Activated B cell treated with CpG ODN at 0.5 μM for 24 hours (primary cell): ENCODE data around the gene FMC1. TPM values are rescaled to one million over a fixed set of nuclear protein-coding genes. Genes with fewer than 3 reads are reported as not detected.

Source experiments
- ATAC-seq: fragments of 200-7000 bp; cut with Tn5 transposase; one replicate; pipeline ENCODE4 v1.10.0; 2021; ENCODE audit warnings: low read depth, mild to moderate bottlenecking, moderate library complexity
- CTCF ChIA-PET: fragments of 350-600 bp; sonication (Branson Sonifier 250); formaldehyde crosslinking; loops from one replicate; lab custom pipeline; 2021; ENCODE audit warnings: antibody characterized with exemption; lab: Charles Lee
- POLR2A ChIA-PET: fragments of 350-600 bp; sonication (Branson Sonifier 250); formaldehyde crosslinking; loops from one replicate; lab custom pipeline; 2021; ENCODE audit warnings: antibody characterized with exemption; lab: Charles Lee
- DNase-seq: peaks from one replicate; pipeline ENCODE4 v3.0.0; 2022
- H3K27ac Mint-ChIP-seq: one replicate; pipeline ENCODE4 v1.8.0; 2020; ENCODE audit warnings: mixed read lengths
- H3K27me3 Mint-ChIP-seq: one replicate; pipeline ENCODE4 v1.8.0; 2021; ENCODE audit warnings: mixed read lengths
- H3K36me3 Mint-ChIP-seq: one replicate; pipeline ENCODE4 v1.8.0; 2021; ENCODE audit warnings: low read depth, mixed read lengths
- H3K4me1 Mint-ChIP-seq: one replicate; pipeline ENCODE4 v1.8.0; 2021; ENCODE audit warnings: mixed read lengths
- H3K4me3 Mint-ChIP-seq: one replicate; pipeline ENCODE4 v1.8.0; 2020; ENCODE audit warnings: mild to moderate bottlenecking, mixed read lengths
- H3K9me3 Mint-ChIP-seq: one replicate; pipeline ENCODE4 v1.8.0; 2020; ENCODE audit warnings: mixed read lengths
- intact Hi-C: fragments of 100-400 bp; cut with micrococcal nuclease; formaldehyde crosslinking; loops from one replicate; pipeline ENCODE4 v1.15.1; 2024
- total RNA-seq: library from RNA; stranded (reverse); gene quantifications from 2 replicates; pipeline ENCODE4 v1.2.3, GENCODE V29; 2022
- TF ChIP-seq, protein P1 (sequence below): fragments of 200-600 bp; IDR thresholded peaks from one replicate; pipeline ENCODE4 v1.8.0; 2022; ENCODE audit warnings: antibody characterized with exemption, mild to moderate bottlenecking

Gene FMC1, protein sequence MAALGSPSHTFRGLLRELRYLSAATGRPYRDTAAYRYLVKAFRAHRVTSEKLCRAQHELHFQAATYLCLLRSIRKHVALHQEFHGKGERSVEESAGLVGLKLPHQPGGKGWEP
- 8.6 and 11.8 TPM in 2 replicates for total RNA-seq

GRCh38 chr7:139341058-139341775 lies at the start of gene FMC1:
FMC1 (plus strand) TSS chr7:139341337; CDS start chr7:139341385, 48 bp downstream.
- ChIA-PET CTCF (interaction anchor here (1.3 kb wide), 1 partner anchor 19 kb away, joined by 5 read pairs; the partner anchor contains the start of gene LUC7L2), POLR2A (interaction anchor here (0.6 to 5.9 kb wide), 5 partner anchors 13 to 247 kb away, joined by 3 to 99 read pairs (median 7); partner anchors contain the start of gene LUC7L2)
- peak; percentile 74 for DNase-seq
- TF ChIP-seq, protein P1, sequence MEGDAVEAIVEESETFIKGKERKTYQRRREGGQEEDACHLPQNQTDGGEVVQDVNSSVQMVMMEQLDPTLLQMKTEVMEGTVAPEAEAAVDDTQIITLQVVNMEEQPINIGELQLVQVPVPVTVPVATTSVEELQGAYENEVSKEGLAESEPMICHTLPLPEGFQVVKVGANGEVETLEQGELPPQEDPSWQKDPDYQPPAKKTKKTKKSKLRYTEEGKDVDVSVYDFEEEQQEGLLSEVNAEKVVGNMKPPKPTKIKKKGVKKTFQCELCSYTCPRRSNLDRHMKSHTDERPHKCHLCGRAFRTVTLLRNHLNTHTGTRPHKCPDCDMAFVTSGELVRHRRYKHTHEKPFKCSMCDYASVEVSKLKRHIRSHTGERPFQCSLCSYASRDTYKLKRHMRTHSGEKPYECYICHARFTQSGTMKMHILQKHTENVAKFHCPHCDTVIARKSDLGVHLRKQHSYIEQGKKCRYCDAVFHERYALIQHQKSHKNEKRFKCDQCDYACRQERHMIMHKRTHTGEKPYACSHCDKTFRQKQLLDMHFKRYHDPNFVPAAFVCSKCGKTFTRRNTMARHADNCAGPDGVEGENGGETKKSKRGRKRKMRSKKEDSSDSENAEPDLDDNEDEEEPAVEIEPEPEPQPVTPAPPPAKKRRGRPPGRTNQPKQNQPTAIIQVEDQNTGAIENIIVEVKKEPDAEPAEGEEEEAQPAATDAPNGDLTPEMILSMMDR, result no peak
- H3K9me3 Mint-ChIP-seq, result peaks cover 5% of the 10 kb centered on the region
- H3K27me3 Mint-ChIP-seq, result peaks cover 8% of the 10 kb centered on the region
- H3K27ac Mint-ChIP-seq, result peak within 1 kb of the TSS; percentile 100
- intact Hi-C loops, result loop anchor here (2.0 to 5.0 kb wide), 4 partner anchors 1056 to 1674 kb away; partner anchors contain the start of genes CREB3L2, MRPS33, NDUFB2 and SLC37A3
- peak; percentile 61 for ATAC-seq
- H3K36me3 Mint-ChIP-seq, result peaks cover 23% of the 10 kb centered on the region
- peak within 1 kb of the TSS; percentile 96 for H3K4me3 Mint-ChIP-seq
- peaks cover 44% of the 10 kb centered on the region for H3K4me1 Mint-ChIP-seq

DNA sequence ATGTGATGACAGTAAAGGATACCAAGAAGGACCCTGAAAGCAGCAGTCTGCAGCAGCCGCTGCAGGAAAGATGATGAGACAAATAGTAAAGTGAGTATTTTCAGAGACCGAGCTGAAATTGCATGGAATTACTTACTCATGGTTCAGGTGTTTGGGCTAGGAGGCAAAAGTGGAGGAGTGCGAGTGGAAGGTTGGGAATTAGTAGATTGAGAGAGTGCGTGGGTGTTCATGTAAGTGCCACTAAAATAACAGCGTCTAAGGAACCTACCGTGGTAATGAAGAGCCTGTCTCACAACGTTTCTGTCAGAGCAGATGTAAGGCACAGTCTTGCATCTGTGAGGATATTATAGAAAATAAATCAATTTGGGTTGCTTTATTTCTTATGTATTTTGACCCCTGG lies 48.3 kb upstream of the FMC1 start:
- ChIA-PET POLR2A (no interaction called here), CTCF (no interaction called here)
- ATAC-seq (no peak), DNase-seq (no peak)
- intact Hi-C loops, result no loop called here
- H3K27me3 Mint-ChIP-seq, result no peaks in the 10 kb centered on the region
- H3K4me1 Mint-ChIP-seq, result no peaks in the 10 kb centered on the region
- H3K27ac Mint-ChIP-seq, result no peak overlapping the region
- H3K9me3 Mint-ChIP-seq, result no peaks in the 10 kb centered on the region
- peaks cover 42% of the 10 kb centered on the region for H3K36me3 Mint-ChIP-seq
- no peak overlapping the region for H3K4me3 Mint-ChIP-seq
- TF ChIP-seq, protein P1, result no peak

DNA sequence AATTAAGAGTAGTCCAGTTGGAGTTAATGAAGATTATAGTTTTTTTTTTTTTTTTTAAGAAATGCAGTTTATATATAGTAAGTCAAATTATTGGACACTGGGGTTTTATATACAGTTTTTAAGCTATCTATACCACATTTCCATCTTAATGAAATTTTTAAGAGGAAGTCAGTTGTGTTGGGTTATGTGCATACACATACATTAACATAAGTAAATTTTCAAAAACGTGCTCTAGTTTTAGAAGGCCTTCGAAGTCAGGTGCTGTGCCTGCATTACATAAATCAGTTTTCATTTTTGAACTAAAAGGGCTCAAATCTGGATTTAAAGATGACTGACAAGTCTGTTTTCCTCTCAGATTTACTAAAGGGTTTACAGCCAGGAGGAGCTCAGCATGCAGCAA lies 47.6 kb upstream of the FMC1 start:
- Mint-ChIP-seq H3K27ac (no peak overlapping the region), H3K27me3 (no peaks in the 10 kb centered on the region), H3K36me3 (peaks cover 41% of the 10 kb centered on the region), H3K4me3 (no peak overlapping the region), H3K4me1 (no peaks in the 10 kb centered on the region), H3K9me3 (no peaks in the 10 kb centered on the region)
- ChIA-PET CTCF (no interaction called here), POLR2A (interaction anchor here (0.7 kb wide), 1 partner anchor 927 kb away, joined by 4 read pairs; no protein-coding TSS in a partner anchor)
- DNase-seq (no peak), ATAC-seq (no peak)
- intact Hi-C loops, result no loop called here
- TF ChIP-seq, protein P1, result no peak

GRCh38 chr7:139294241-139294640 lies 46.9 kb upstream of the FMC1 start:
- Mint-ChIP-seq H3K36me3 (peaks cover 47% of the 10 kb centered on the region), H3K27ac (no peak overlapping the region), H3K4me3 (no peak overlapping the region), H3K4me1 (no peaks in the 10 kb centered on the region), H3K27me3 (no peaks in the 10 kb centered on the region), H3K9me3 (no peaks in the 10 kb centered on the region)
- POLR2A ChIA-PET, result no interaction called here
- CTCF ChIA-PET, result no interaction called here
- TF ChIP-seq, protein P1, result no peak
- intact Hi-C loops, result no loop called here
- DNase-seq (no peak), ATAC-seq (no peak)

DNA sequence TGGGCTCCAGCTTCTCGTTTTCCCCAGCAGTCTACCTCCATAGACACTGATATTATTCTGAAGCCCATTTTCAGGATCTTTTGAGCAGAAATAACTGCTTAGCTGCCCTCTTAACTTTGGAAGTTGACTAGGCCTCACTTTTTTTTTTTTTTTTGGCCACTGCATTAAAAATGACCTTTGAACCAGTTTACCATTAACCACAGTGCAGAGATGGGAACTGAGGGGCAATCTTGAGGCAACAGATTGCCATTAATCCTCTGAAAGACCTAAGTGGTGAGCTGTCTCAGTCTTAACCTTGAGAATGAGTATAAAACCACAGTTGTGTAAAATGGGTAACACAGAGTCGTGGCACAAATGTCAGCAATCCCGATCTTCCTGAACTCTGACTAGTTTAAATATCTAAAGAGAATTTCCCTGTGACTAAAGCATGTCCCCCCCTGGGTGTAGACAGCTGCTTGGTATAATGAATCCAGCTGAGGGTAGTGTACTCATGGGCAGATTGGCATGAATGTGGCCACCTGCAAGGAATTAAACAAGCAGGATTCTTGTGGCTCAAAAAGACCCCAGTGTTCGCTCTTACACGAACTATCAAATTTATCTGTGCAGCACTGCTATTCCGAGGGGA lies 46.1 kb upstream of the FMC1 start:
- Mint-ChIP-seq H3K4me3 (no peak overlapping the region), H3K27ac (no peak overlapping the region), H3K36me3 (peaks cover 55% of the 10 kb centered on the region), H3K27me3 (no peaks in the 10 kb centered on the region), H3K9me3 (no peaks in the 10 kb centered on the region), H3K4me1 (no peaks in the 10 kb centered on the region)
- TF ChIP-seq, protein P1, result no peak
- ChIA-PET CTCF (no interaction called here), POLR2A (no interaction called here)
- intact Hi-C loops, result no loop called here
- DNase-seq (no peak), ATAC-seq (no peak)
